ENCODE measurements around the gene PHC1.
"Not testable (repeated sequence)": the region's sequence is repeated elsewhere in the genome, so short reads cannot be mapped to it uniquely, and the experiment has no call there.

The PHC1 gene

GRCh38 chr12:8914033-8914715 lies at the start of gene PHC1:
PHC1 (plus strand) TSS chr12:8914509; CDS start chr12:8917678, 3,169 bp downstream.
- peak; percentile 89 for DNase-seq (ENCODE audit: low spot score)

DNA sequence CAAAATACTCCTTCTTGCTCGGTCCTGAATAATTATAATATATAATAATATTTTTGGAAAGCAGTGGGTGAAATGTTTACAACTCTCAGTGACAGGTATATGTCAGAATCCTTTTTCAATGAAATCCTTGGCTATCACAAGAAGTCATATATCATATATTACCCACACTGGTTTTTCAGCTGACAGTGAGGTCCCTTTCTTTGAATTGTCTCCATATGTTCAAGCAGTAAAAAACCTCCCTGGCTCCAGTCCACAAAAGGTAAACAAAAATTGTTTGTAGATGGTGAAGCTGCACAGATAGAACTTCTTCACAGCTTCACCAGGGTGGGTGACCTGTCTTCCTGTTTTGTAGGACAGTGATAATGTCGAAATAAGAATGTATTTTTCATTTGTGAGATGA lies 47.9 kb upstream of the PHC1 start:
- DNase-seq (ENCODE audit: low spot score): no peak

DNA sequence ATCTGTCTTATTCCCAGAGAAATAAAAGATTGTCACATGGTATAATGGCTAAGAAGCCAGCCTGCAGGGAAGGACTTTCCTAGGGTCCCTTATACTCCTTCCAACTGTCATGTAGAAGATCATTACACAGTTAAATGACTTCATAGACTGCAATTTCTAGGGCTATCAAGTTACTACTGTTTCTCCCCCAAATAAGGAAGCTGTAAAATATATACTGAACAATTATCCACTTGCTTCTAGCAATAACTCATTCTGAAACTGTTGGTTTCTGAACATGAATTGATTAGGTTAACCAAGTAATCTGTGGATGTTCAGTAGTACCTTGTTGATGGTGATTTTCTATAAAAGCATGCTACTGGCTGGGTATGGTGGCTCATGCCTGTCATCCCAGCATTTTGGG lies 47.3 kb upstream of the PHC1 start:
- DNase-seq (ENCODE audit: low spot score): no peak

- no peak for DNase-seq (ENCODE audit: low spot score)
Measured at GRCh38 chr12:8867786-8868185, 46.5 kb upstream of the PHC1 start.

DNA sequence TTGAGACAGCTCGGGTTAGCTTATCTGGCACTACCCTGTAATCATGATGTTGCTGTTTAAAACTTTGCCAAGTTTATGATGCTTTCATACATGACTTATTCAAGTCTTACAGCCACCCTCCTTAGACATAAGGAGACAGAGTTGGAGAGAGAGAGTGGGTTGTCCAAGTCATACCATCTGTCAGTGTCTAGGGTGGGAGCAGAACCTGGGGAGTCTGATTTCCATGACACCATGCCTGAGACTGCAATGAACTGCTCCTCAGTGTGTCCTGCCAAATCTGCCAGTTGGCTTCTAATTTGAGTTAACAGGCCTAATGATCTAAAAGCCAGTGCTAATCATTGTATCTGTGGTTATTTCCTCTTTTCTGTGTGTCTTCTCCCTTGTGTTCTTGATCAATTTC lies 43.7 kb upstream of the PHC1 start:
- no peak for DNase-seq (ENCODE audit: low spot score)

GRCh38 chr12:8871068-8871467 lies 43.2 kb upstream of the PHC1 start:
- no peak for DNase-seq (ENCODE audit: low spot score)

DNA sequence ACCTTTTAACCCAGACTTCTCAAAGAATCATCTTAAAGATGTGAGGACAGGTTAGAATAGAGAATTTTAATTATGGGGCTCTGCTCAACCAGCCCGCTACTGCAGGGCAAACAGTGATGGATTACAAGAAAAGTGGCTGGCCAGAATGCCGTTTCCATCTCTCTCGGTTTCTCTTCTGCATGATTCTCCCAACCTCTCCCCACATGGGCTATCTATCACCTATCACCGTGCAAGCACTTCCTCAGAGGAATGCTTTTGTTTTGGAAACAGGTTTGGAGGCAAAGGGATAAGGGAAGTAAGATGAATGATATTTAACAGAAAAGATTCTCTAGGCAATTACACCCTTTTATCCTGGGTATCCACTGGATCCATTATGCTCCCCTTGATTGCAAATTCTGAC lies 37.4 kb upstream of the PHC1 start:
- no peak for DNase-seq (ENCODE audit: low spot score)

- DNase-seq (ENCODE audit: low spot score): no peak
Measured at GRCh38 chr12:8886502-8887284, 27.6 kb upstream of the PHC1 start.

GRCh38 chr12:8887285-8887715 lies 27.0 kb upstream of the PHC1 start:
- no peak for DNase-seq (ENCODE audit: low spot score)

DNA sequence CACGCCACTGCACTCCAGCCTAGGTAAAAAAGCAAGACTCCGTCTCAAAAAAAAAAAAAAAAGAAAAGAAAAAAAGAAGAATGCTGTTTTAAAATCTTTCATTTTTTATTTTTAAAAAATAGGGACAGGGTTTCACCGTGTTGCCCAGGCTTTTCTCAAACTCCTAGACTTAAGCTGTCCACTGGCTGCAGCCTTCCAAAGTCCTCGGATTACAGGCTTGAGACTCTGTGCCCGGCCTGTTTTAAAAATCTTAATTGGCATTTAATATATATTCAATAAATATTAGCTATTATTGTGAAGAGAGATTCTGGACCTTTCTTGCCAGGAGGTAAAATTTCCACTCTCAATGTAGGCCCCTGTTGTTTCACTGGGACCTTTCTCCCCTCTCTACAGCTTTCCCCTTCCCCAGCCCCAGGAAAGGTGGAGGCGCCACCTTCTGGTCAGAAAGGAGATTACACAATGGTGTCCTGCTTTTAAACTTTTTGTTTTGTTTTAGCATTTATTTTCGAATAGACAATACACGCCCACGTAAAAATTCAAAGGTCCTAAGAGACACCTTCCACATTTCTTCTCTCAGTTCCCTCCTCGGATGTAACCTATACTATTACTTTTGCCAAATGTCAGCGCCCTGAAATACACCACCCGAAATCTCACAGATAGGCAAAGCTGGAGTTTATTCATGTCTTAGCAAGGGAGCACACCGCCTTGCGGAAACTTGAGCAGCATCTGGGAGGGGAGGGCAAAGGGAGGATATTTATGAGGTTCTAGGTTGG lies 23.8 kb upstream of the PHC1 start:
- peak; percentile 57 for DNase-seq (ENCODE audit: low spot score)

DNA sequence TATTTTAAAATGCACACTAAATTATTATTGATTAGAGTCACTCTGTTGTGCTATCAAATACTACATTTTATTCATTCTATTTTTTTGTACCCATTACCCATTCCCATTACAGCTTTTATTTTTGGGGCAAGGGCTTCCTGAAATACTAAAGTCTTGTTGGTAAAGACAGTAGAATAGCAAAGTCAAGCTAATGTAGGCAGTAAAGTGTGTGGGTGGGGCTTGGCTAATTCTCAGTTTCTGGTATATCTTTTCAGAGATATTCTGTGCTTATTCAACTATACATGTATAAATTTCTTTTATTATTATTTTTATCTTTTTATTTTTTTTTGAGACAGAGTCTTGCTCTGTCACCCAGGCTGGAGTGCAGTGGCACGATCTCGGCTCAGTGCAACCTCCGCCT lies 22.3 kb upstream of the PHC1 start:
- no peak for DNase-seq (ENCODE audit: low spot score)

- DNase-seq (ENCODE audit: low spot score): no peak
Measured at GRCh38 chr12:8894378-8894777, 19.9 kb upstream of the PHC1 start.

DNA sequence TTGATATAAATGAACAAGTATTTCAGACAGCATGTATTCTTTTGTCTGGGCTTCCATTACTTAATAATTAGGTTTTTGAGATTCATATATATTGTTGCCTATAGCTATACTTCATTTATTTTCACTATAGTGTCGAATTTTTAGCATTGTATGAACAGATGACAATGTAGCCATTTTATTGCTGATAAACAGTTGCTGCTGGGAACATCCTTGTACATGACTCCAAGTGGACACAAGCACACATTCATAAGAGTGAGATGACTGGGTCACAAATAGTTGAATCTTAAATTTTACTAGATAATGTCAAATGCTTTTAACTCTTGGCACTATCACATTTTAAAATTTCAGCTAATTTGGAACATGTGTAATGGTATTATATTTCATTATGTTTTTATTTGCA lies 19.3 kb upstream of the PHC1 start:
- no peak for DNase-seq (ENCODE audit: low spot score)

GRCh38 chr12:8897081-8897480 lies 17.2 kb upstream of the PHC1 start:
- DNase-seq (ENCODE audit: low spot score): no peak

DNA sequence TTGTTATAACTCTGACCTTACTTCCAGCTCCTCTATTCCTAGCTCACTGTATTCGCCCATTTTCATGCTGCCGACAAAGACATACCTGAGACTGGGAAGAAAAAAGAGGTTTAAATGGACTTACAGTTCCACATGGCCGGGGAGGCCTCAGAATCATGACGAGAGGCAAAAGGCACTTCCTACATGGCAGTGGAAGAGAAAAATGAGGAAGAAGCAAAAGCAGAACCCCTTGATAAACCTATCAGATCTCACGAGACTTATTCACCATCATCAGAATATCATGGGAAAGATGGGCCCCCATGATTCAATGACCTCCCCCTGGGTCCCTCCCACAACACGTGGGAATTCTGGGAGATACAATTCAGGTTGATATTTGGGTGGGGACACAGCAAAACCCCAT lies 14.5 kb upstream of the PHC1 start:
- DNase-seq (ENCODE audit: low spot score): no peak

DNA sequence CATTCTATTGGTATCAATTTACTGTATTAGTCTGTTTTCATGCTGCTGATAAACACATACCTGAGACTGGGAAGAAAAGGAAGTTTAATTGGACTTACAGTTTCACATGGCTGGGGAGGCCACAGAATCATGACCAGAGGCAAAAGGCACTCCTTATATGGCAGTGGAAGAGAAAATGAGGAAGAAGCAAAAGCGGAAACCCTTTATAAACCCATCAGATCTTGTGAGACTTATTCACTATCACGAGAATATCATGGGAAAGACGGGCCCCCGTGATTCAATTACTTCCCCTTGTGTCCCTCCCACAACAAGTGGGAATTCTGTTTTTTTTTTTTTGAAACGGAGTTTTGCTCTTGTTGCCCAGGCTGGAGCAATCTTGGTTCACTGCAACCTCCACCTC lies 11.6 kb upstream of the PHC1 start:
- not testable (repeated sequence) for DNase-seq (ENCODE audit: low spot score)

GRCh38 chr12:8903646-8904045 lies 10.7 kb upstream of the PHC1 start:
- no peak for DNase-seq (ENCODE audit: low spot score)

- no peak for DNase-seq (ENCODE audit: low spot score)
Measured at GRCh38 chr12:8904665-8905064, 9.6 kb upstream of the PHC1 start.

GRCh38 chr12:8905546-8905945 lies 8.8 kb upstream of the PHC1 start:
- DNase-seq (ENCODE audit: low spot score): no peak

DNA sequence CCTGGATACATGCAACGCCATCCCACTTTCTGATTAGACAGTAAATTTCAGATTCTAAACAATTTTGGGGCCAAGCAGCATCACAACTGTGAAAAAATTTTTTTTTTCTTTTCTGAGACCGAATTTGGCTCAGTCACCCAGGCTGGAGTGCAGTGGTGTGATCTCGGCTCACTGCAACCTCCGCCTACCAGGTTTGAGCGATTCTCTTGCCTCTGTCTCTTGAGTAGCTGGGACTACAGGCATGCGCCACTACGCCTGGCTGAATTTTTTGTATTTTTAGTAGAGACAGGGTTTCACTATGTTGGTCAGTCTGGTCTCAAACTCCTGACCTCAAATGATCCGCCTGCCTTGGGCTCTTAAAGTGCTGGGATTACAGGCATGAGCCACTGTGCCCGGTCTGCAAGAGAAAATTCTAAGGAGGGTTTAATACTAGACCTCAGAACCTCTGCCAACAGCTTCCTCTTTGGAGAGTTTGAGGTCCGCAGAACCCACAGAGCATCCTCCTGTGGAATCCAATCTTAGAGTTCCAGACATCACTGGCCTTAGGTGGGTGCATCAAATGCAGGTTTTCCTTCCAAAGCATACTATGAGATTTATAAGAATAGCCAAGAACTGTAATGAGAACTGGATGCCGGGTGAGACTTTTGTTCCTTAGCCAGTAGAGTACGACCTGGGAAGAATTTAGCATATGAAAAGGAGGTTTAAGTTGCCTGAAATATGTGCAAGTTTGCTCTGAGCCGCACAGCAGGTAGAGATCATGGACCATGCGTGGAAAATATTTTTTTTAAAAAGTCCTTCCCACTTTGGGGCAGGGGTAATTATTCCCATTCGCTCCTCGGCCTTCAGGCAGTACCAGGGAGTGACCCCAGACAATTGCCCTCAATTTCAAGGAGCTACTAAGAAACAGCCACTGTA lies 7.8 kb upstream of the PHC1 start:
- no peak for DNase-seq (ENCODE audit: low spot score)

DNA sequence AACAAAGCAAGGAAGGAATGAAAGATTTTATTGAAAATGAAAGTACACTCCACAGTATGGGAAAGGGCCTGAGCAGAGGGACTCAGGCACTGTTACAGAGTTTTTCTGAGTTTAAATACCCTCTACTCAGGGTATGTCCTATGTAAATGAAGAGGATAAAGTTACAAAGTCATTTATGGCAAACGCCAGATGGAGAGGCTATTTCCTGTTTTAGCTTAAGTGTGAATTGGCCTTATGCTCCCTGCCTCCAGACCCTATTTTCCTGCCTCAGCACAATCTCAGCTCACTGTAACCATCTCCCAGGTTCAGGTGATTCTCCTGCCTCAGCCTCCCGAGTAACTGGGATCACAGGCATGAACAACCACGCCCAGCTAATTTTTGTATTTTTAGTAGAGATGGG lies 6.8 kb upstream of the PHC1 start:
- no peak for DNase-seq (ENCODE audit: low spot score)

GRCh38 chr12:8909752-8910151 lies 4.6 kb upstream of the PHC1 start:
- DNase-seq (ENCODE audit: low spot score): no peak
